ENCODE results near the gene SCN8A.

The SCN8A gene

GRCh38 chr12:51798501-51798900 lies 207.5 kb downstream of the SCN8A start:
- no peak overlapping the region for H3K4me3 ChIP-seq (ENCODE audit: low read length)
- H4K20me1 ChIP-seq (ENCODE audit: insufficient read depth, low read length): no peaks in the 10 kb centered on the region
- H3K4me1 ChIP-seq (ENCODE audit: low read length): no peaks in the 10 kb centered on the region
- no peaks in the 10 kb centered on the region for H3F3A ChIP-seq (ENCODE audit: insufficient read depth, low read length)
- H3K9ac ChIP-seq (ENCODE audit: low read length): no peak overlapping the region
- no peaks in the 10 kb centered on the region for H3K36me3 ChIP-seq (replicated peaks; ENCODE audit: insufficient read depth, low read length)
- TF ChIP-seq EZH2 (optimal IDR thresholded peaks at IDR 0.05; ENCODE audit: low read depth, low read length) (no peak), EZH2phosphoT487 (IDR thresholded peaks at IDR 0.05; ENCODE audit: low read length) (no peak)
- TF ChIP-seq, protein P1, sequence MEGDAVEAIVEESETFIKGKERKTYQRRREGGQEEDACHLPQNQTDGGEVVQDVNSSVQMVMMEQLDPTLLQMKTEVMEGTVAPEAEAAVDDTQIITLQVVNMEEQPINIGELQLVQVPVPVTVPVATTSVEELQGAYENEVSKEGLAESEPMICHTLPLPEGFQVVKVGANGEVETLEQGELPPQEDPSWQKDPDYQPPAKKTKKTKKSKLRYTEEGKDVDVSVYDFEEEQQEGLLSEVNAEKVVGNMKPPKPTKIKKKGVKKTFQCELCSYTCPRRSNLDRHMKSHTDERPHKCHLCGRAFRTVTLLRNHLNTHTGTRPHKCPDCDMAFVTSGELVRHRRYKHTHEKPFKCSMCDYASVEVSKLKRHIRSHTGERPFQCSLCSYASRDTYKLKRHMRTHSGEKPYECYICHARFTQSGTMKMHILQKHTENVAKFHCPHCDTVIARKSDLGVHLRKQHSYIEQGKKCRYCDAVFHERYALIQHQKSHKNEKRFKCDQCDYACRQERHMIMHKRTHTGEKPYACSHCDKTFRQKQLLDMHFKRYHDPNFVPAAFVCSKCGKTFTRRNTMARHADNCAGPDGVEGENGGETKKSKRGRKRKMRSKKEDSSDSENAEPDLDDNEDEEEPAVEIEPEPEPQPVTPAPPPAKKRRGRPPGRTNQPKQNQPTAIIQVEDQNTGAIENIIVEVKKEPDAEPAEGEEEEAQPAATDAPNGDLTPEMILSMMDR (IDR thresholded peaks at IDR 0.05; ENCODE audit: low read length): no peak
- H2AFZ ChIP-seq (ENCODE audit: low read length): no peak overlapping the region
- no peaks in the 10 kb centered on the region for H3K9me2 ChIP-seq (replicated peaks; ENCODE audit: insufficient read depth, low read length)
- no peaks in the 10 kb centered on the region for H3K27me3 ChIP-seq (replicated peaks; ENCODE audit: insufficient read depth, low read length)
- no peaks in the 10 kb centered on the region for H3K79me2 ChIP-seq (ENCODE audit: low read length)
- H3K9me3 ChIP-seq (replicated peaks; ENCODE audit: insufficient read depth, low read length): no peaks in the 10 kb centered on the region
- DNase-seq: no peak
- H3K27ac ChIP-seq (ENCODE audit: low read length): no peak overlapping the region
- H3K4me2 ChIP-seq (ENCODE audit: low read depth, low read length): no peak overlapping the region

- no peaks in the 10 kb centered on the region for H4K20me1 ChIP-seq (ENCODE audit: insufficient read depth, low read length)
- no peaks in the 10 kb centered on the region for H3K9me2 ChIP-seq (replicated peaks; ENCODE audit: insufficient read depth, low read length)
- no peak overlapping the region for H3K27ac ChIP-seq (ENCODE audit: low read length)
- H3K36me3 ChIP-seq (replicated peaks; ENCODE audit: insufficient read depth, low read length): no peaks in the 10 kb centered on the region
- H3K9ac ChIP-seq (ENCODE audit: low read length): no peak overlapping the region
- TF ChIP-seq EZH2phosphoT487 (IDR thresholded peaks at IDR 0.05; ENCODE audit: low read length) (no peak), EZH2 (optimal IDR thresholded peaks at IDR 0.05; ENCODE audit: low read depth, low read length) (no peak)
- TF ChIP-seq, protein P1 (IDR thresholded peaks at IDR 0.05; ENCODE audit: low read length): no peak
- H3K27me3 ChIP-seq (replicated peaks; ENCODE audit: insufficient read depth, low read length): no peaks in the 10 kb centered on the region
- no peak overlapping the region for H2AFZ ChIP-seq (ENCODE audit: low read length)
- no peaks in the 10 kb centered on the region for H3K79me2 ChIP-seq (ENCODE audit: low read length)
- no peaks in the 10 kb centered on the region for H3K4me1 ChIP-seq (ENCODE audit: low read length)
- H3F3A ChIP-seq (ENCODE audit: insufficient read depth, low read length): no peaks in the 10 kb centered on the region
- H3K4me2 ChIP-seq (ENCODE audit: low read depth, low read length): no peak overlapping the region
- no peak for DNase-seq
- no peak overlapping the region for H3K4me3 ChIP-seq (ENCODE audit: low read length)
- H3K9me3 ChIP-seq (replicated peaks; ENCODE audit: insufficient read depth, low read length): no peaks in the 10 kb centered on the region
These were observed 210.0 kb downstream of the SCN8A start for GRCh38 chr12:51801027-51801426.

DNA sequence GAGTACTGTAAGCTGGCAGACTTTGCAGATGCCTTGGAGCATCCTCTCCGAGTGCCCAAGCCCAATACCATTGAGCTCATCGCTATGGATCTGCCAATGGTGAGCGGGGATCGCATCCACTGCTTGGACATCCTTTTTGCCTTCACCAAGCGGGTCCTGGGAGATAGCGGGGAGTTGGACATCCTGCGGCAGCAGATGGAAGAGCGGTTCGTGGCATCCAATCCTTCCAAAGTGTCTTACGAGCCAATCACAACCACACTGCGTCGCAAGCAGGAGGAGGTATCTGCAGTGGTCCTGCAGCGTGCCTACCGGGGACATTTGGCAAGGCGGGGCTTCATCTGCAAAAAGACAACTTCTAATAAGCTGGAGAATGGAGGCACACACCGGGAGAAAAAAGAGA lies 215.9 kb downstream of the SCN8A start:
- Histone ChIP-seq H3F3A (ENCODE audit: insufficient read depth, low read length) (no peaks in the 10 kb centered on the region), H3K27ac (ENCODE audit: low read length) (no peak overlapping the region), H3K36me3 (replicated peaks; ENCODE audit: insufficient read depth, low read length) (no peaks in the 10 kb centered on the region), H3K27me3 (replicated peaks; ENCODE audit: insufficient read depth, low read length) (no peaks in the 10 kb centered on the region; the same call in 1 of the 2 replicates), H2AFZ (ENCODE audit: low read length) (no peak overlapping the region), H3K4me3 (ENCODE audit: low read length) (no peak overlapping the region), H3K9ac (ENCODE audit: low read length) (no peak overlapping the region), H4K20me1 (ENCODE audit: insufficient read depth, low read length) (no peaks in the 10 kb centered on the region), H3K9me3 (replicated peaks; ENCODE audit: insufficient read depth, low read length) (no peaks in the 10 kb centered on the region), H3K79me2 (ENCODE audit: low read length) (no peaks in the 10 kb centered on the region), H3K4me1 (ENCODE audit: low read length) (no peaks in the 10 kb centered on the region), H3K4me2 (ENCODE audit: low read depth, low read length) (no peak overlapping the region), H3K9me2 (replicated peaks; ENCODE audit: insufficient read depth, low read length) (no peaks in the 10 kb centered on the region)
- TF ChIP-seq EZH2 (optimal IDR thresholded peaks at IDR 0.05; ENCODE audit: low read depth, low read length): no peak
- TF ChIP-seq, protein P1 (IDR thresholded peaks at IDR 0.05; ENCODE audit: low read length): no peak
- TF ChIP-seq EZH2phosphoT487 (IDR thresholded peaks at IDR 0.05; ENCODE audit: low read length): no peak
- DNase-seq: no peak

All from MM.1S (cell line).